Neural cell (in vitro differentiated cells): ENCODE results near the gene IL1RAP.

Source experiments
- CTCF ChIP-seq: fragments of 450-650 bp; IDR thresholded peaks from 2 replicates; pipeline ENCODE4 v1.5.1; 2014; ENCODE audit warnings: antibody characterized with exemption, mild to moderate bottlenecking, moderate library complexity; ENCODE audit not compliant: poor library complexity, severe bottlenecking
- EP300 ChIP-seq: fragments of 450-650 bp; conservative IDR thresholded peaks from 2 replicates; pipeline ENCODE4 v1.6.1; 2014; ENCODE audit warnings: antibody characterized with exemption, mild to moderate bottlenecking, moderate library complexity; ENCODE audit not compliant: poor library complexity, severe bottlenecking
- EZH2 ChIP-seq: fragments of 200-600, 300-800 bp; shearing (Covaris generic), sonication (generic); IDR thresholded peaks from 2 replicates; pipeline ENCODE4 v1.6.1; 2014; ENCODE audit warnings: antibody characterized with exemption, low read length, borderline replicate concordance, mild to moderate bottlenecking; ENCODE audit not compliant: insufficient read depth, poor library complexity, severe bottlenecking
- MXI1 ChIP-seq: fragments of 450-650 bp; conservative IDR thresholded peaks from 2 replicates; pipeline ENCODE4 v1.6.1; 2014; ENCODE audit warnings: antibody characterized with exemption, mild to moderate bottlenecking; ENCODE audit not compliant: poor library complexity, severe bottlenecking
- POLR2AphosphoS5 ChIP-seq: IDR thresholded peaks from 2 replicates; pipeline ENCODE4 v1.6.1; 2012

- TF ChIP-seq EZH2 (no peak), CTCF (no peak), EP300 (no peak), POLR2AphosphoS5 (no peak), MXI1 (no peak)
Observed at GRCh38 chr3:190677001-190677400, 163.1 kb downstream of the IL1RAP start.
